ENCODE results near the gene PACS2.

DNA sequence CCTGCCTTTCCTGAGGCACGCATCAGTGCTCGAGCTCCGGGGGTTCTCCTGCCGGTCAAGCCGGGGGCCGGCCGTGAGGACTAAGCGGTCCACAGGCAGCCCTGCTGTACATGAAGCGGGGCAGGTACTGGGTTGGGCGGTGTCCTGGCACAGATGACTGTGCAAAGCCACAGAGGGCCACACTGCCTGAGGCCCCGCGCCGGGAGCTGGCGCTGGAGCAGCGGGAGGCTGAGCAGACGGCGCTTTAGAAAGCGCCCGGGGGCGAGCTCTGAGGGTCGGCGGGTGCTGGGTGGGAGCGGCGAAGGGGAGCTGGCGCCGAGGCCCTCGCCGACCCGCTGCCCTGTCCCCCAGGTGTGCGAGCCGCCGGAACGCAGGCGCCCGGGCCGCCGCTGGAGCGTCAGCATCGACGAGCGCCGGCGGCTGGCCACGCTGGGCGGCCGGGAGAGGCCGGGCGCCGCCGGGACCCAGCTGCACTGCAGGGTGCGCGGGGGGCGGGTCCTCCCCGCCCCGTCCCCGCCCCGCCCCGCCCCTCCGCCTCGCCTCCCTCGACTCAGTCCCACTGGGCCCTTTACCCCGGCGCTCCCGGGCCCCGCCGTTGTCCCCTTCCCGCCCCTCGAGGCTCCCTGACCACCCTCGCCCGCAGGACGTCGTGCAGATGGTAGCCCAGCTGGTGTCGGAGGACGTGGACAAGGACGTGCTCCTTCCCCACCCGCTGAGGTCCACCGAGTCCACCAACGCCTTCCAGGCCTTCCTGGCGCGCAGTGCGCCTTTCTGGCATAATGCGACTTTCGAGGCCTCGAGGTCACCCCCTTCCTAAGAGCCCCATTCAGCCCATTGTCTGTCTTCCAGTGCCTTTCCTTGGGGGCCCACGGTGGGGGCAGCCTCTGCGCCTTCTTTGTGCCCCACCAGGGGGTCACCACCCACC is 96.7 kb downstream of the PACS2 start:
- TF ChIP-seq, protein P1, sequence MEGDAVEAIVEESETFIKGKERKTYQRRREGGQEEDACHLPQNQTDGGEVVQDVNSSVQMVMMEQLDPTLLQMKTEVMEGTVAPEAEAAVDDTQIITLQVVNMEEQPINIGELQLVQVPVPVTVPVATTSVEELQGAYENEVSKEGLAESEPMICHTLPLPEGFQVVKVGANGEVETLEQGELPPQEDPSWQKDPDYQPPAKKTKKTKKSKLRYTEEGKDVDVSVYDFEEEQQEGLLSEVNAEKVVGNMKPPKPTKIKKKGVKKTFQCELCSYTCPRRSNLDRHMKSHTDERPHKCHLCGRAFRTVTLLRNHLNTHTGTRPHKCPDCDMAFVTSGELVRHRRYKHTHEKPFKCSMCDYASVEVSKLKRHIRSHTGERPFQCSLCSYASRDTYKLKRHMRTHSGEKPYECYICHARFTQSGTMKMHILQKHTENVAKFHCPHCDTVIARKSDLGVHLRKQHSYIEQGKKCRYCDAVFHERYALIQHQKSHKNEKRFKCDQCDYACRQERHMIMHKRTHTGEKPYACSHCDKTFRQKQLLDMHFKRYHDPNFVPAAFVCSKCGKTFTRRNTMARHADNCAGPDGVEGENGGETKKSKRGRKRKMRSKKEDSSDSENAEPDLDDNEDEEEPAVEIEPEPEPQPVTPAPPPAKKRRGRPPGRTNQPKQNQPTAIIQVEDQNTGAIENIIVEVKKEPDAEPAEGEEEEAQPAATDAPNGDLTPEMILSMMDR (conservative IDR thresholded peaks at IDR 0.05), result no peak
- TF ChIP-seq EZH2 (IDR thresholded peaks at IDR 0.05; ENCODE audit: low read depth), result peak; percentile 61; the same call in 1 of the 2 replicates

Data from PC-9 (cell line).